Activated CD4-positive, alpha-beta T cell treated with anti-CD3 and anti-CD28 coated beads, Interleukin-2, amount 50 U/mL, for 16 hours (primary cell): ENCODE results near the gene ASXL2.
A peak's percentile ranks its signal among the peaks of the same experiment; 100 is the strongest.
"Not testable (repeated sequence)": the region's sequence is repeated elsewhere in the genome, so short reads cannot be mapped to it uniquely, and the experiment has no call there.

ENCODE experiments used
- DNase-seq: peaks from one replicate; pipeline ENCODE4 v3.0.0-alpha.2; 2020

Gene ASXL2

DNA sequence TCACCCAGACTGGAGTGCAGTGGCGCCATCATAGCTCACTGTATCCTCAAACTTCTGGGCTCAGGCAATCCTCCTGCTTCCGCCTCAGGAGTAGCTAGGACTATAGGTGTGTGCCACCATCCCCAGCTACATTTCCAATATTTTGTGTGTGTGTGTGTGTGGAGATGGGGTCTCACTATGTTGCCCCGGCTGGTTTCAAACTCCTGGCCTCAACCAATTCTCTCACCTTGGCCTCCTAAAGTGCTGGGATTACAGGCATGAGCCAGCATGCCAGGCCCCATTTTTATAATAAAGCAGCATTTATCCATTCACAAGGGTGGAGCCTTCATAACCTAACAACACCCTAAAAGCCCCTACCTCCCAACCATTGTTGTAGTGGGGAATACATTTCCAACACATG is 152.4 kb downstream of the ASXL2 start:
- DNase-seq, result no peak

GRCh38 chr2:25724756-25725155 is 153.5 kb downstream of the ASXL2 start:
- no peak for DNase-seq

DNA sequence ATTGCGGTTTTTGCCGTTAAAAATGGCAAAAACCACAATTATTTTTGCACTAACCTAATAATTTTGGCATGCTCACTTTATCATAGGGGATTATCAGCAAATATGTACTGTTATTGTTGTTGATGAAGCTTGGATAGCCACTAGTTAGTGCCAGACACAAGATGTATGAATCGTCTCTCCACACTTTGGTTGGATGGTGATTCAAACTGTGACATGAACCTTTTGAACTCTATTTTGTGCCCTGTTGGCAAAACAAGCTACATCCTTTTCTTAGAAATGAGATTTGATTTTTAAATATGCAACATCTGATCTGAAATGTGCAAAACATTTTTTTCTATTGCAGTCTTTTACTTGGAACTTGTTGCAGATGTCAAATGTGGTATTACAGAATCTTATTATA is 156.1 kb downstream of the ASXL2 start:
- peak; percentile 12 for DNase-seq

- DNase-seq, result no peak
Observed at GRCh38 chr2:25720575-25720974, 157.7 kb downstream of the ASXL2 start.

DNA sequence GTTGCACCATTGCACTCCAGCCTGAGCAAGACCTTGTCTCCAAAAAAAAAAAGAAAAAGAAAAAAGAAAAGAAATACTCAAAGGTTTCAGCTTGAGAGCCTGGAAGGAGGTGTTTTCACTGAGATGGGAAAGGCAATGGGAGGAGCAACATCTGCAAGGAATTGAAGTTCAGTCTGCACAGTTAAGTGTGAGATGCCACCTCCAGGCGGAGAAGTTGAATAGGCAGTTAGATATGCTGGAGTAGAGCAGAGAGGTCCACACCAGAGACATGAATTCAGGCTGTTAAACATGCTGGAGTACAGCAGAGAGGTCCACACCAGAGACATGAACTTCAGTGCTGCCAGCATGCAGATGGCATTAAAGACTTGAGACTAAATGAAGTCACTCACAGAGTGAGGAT is 163.5 kb downstream of the ASXL2 start:
- DNase-seq, result no peak

DNA sequence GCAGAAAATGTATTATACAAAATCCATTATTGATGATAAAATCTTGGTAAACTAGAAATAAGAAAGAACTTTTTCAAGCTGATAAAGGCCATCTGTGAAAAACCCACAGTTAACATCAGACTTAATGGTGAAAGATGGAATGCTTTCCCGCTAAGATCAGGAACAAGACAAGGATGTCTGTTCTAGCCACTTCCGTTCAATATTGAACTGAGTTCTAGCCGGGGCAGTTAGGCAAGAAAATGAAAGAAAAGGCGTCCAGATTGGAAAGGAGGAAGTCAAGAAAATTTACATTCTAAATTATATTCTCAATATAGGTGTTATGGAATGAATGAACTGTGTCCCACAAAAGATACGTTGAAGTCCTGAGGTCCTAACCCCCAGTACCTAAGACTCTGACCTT is 165.8 kb downstream of the ASXL2 start:
- no peak for DNase-seq

DNA sequence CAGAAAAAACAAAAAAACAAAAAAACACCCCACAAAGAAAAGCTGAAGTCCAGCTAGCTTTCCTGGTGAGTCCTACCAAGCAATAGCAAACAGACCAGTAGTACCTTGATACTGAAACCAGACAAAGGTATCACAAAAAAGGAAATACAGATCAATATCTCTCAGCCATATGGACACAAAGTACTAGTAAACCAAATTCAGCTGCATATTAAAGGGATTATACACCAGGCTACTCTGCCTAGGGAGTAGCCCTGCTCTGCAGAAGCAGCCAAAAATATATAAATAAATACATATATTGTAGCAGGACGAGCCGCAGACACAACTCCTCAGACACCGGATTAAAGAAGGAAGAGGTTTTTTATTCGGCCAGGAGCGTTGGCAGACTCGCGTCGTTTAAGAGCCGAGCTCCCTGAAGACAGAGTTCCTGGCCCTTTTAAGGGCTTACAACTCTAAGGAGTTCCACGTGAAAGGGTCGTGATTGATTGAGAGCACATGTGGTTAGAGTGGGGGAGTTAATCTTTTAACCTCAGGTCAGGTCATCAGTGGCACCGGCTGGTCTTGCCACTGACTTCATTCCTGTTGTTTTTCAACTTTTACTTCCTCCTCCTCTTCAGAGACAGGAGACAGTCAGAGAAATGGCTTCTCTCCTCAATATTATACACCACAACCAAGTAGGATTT is 166.5 kb downstream of the ASXL2 start:
- DNase-seq, result no peak

DNA sequence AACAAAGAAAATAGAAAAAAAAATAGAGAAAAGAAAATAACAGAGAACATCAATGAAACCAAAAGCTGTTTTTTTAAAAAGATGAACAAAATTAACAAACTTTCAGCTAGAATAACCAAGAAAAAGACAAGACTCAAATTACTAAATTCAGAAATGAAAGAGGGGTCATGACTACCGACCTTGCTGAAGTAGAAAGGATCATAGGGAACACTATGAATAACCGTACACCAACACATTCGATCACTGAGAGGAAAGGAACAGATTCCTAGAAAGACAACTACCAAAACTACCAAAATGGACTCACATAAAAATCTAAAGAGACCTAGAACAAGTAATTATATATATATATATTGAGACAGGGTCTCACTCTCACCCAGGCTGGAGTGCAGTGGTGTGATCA is 167.5 kb downstream of the ASXL2 start:
- no peak for DNase-seq

DNA sequence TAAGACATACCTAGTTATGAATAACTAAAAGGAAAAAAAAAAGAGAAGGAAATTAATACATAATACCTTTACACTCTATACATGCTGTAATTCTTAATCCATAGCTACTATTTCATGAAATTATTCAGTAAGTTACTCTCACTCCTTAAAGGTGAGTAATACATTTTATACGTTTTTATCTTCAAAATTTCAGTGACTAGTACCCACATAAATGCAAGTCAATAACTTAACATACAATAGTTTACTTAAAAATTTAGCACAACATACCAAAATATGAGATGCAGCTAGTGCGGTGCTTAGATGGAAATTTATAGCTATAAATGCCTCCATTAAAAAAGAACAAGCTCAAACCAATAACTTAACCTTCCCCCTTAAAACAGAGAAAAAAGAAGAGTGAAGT is 168.9 kb downstream of the ASXL2 start:
- DNase-seq, result no peak

GRCh38 chr2:25707927-25708590 is 170.2 kb downstream of the ASXL2 start:
- DNase-seq, result no peak

DNA sequence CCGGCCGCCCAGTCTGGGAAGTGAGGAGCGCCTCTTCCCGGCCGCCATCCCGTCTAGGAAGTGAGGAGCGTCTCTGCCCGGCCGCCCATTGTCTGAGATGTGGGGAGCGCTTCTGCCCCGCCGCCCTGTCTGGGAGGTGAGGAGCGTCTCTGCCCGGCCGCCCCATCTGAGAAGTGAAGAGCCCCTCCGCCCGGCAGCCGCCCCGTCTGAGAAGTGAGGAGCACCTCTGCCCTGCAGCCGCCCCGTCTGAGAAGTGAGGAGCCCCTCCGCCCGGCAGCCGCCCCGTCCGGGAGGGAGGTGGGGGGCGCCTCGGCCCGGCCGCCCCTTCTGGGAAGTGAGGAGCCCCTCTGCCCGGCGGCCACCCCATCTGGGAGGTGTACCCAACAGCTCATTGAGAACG is 172.7 kb downstream of the ASXL2 start:
- not testable (repeated sequence) for DNase-seq

- DNase-seq, result no peak
Observed at GRCh38 chr2:25701801-25702200, 176.5 kb downstream of the ASXL2 start.

DNA sequence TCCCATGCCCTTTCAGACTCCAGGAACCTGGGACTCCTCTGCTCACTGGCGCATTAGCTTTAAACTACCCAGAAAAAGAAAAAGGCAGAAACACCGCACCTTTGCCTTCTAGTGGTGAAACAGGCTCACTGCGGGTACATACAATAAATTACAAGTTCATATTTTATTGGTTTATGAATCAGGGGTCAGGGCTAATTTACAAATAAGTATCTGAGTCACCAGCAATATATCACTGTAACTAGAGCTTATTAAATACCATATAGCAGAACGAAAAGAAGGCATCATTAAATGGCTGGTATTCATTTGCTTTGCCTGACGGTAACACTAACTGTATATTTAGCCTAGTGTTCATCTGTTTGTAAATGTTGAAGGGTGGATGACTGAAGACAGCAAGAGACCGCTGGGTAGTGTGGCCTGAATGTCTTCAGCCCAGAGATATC is 178.0 kb downstream of the ASXL2 start:
- DNase-seq, result peak; percentile 47

- no peak for DNase-seq
Observed at GRCh38 chr2:25699216-25699615, 179.1 kb downstream of the ASXL2 start.

DNA sequence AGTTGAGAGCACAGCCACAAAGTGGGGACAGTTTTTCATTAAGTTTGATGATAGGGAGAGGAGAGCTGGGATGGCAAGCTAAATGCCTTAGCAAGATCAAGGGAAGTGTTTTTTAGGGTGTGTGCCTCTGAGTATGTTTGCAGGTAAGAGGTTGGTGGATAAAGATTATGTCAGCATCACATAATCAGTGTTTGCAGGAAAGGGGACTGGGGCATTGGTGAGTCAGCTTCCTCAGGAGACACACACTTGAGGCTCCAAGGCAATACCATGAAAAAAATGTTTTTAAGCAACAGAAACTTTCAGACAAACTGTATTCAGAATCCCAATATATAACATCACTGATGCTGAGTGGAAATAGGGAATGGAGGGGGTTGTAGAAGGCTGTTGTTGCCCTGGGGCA is 179.5 kb downstream of the ASXL2 start:
- peak; percentile 43 for DNase-seq

DNA sequence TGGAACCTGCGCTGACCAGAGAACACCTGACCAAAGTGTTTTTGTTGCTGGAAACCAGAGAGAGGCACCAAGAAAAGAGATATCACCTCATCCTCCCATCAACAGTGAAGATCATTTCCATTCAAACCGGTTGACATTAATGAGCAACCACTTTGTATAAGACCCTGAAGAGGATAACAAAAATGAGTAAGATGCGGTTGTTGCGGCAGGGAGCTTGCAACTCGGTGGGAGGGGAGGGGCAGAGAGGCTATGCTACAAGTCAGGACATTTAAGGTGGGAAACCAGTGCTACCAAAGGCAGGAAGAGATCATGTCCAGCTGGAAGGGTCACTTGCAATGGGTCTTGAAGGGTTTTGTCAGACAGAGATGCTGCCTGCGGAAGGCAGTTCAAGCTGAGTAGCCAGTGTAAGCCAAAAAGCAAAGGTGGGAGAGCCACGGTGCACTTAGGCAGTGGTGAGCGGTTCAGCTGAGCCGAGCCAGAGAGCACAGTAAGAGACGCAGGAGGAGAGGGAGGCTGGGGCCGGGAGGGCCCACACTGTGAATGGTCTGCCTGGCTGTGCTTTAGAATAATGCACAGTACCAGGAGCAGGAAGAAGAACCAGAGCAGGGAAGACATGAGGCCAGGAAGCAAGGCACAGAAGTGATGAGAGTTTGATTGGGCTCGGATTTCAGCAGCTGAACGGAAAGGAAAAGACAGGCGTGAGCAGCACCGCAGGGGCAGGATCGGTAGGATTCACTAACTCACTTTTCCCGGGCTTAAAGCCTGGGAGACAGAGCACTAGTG is 180.5 kb downstream of the ASXL2 start:
- no peak for DNase-seq

GRCh38 chr2:25692737-25693445 is 185.4 kb downstream of the ASXL2 start:
- DNase-seq, result no peak

DNA sequence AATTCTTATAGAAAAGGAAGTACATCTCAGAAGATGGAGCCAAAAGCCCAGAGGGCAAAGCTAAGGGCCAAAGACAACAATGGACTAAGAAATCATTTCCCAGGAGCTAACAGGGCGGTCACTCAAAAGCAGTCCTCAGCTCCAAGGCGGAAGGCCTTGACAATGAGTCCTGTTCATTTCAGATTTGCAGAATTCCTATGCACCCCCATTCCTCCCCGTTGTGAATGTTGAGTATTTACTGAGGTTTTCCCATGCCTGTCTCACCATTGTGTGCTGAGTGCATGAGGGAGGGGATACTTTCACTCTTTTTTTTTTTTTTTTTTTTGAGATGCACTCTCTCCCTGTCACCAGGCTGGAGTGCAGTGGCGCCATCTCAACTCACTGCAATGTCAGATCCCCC is 186.1 kb downstream of the ASXL2 start:
- no peak for DNase-seq

GRCh38 chr2:25690058-25690457 is 188.2 kb downstream of the ASXL2 start:
- DNase-seq, result no peak

DNA sequence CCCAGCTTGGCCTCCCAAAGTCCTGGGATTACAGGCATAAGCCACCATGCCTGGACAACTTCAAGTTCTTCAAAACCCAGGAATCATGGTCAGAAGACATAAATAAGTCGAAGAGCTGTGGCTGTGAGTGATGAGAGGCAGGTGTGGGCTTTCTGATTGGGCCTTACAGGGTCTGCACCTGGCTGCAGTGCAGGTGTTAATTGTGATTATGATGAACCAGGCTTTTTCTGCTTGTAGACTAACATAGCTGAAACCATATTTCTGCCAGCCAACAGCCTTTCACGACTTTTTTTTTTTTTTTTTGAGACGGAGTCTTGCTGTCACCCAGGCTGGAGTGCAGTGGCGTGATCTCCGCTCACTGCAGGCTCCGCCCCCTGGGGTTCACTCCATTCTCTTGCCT is 190.1 kb downstream of the ASXL2 start:
- no peak for DNase-seq

DNA sequence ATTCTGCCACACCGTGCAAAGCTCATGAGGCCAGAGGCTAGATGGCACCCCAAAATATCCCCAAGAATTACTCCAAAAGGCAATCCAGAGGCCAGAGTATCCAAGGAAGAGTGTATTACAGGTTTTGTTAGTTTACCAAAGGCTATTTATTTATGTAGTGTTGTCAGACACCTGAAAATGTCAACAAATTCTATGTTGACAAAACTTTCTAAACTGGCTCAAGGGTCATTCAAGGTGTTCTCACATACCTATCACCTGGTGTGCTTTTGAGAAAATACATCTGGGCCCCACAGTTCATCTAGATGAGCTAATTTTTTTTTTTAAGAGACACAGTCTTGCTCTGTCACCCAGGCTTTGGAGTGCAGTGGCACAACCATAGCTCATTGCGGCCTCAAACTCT is 192.5 kb downstream of the ASXL2 start:
- DNase-seq, result no peak

GRCh38 chr2:25684577-25685473 is 193.5 kb downstream of the ASXL2 start:
- no peak for DNase-seq
